GM21423 (cell line): ENCODE data around the gene NDUFS2.
"Not testable (repeated sequence)": the region's sequence is repeated elsewhere in the genome, so short reads cannot be mapped to it uniquely, and the experiment has no call there.

Experiments
- ATAC-seq: cut with Tn5 transposase; IDR thresholded peaks from one replicate; pipeline ENCODE4 v1.9.1; 2021; ENCODE audit warnings: mild to moderate bottlenecking, moderate library complexity; ENCODE audit not compliant: unreplicated experiment

NDUFS2 gene

GRCh38 chr1:161242313-161242712, 40.1 kb downstream of the NDUFS2 start:
- ATAC-seq: no peak

- no peak for ATAC-seq
Observed at GRCh38 chr1:161244888-161245287, 42.7 kb downstream of the NDUFS2 start.

GRCh38 chr1:161250100-161250499, 47.9 kb downstream of the NDUFS2 start:
- ATAC-seq: not testable (repeated sequence)

GRCh38 chr1:161250829-161251228, 48.7 kb downstream of the NDUFS2 start:
- ATAC-seq: no peak

- no peak for ATAC-seq
Observed at GRCh38 chr1:161251579-161251978, 49.4 kb downstream of the NDUFS2 start.

DNA sequence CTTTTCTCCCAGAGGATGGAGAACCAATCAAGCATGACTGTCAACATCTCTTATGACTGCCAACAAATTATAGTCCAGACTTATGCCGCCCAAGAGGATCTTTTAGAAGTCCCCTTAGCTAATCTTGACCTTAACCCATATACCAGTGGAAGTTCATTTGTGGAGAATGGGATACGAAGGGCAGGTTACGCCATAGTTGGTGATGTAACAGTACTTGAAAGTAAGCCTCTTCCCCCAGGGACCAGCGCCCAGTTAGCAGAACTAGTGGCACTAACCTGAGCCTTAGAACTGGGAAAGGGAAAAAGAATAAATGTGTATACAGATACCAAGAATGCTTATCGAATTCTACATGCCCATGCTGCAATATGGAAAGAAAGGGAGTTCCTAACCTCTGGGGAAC, 53.1 kb downstream of the NDUFS2 start:
- ATAC-seq: not testable (repeated sequence)

DNA sequence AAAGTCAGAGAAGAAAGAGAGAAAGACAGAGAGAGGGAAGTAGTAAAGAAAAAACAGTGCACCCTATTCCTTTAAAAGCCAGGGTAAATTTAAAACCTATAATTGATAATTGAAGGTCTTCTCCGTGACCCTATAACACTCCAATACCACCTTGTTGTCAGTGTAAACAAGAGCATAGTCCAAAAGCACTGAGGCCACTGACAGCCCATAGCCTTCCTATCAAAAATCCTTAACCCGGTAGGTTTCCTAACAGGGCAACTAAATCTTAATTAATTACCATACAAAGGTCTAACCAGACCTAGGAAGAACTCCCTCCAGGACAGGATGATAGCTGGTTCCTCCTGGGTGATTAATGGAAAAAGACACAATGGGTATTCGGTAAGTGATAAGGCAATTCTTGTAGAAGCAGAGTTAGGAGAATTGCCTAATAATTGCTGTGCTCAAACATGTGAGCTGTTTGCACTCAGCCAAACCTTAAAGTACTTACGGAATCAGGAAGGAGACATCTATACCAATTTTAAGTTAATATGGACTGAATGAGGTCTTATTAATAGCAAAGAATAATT, 53.9 kb downstream of the NDUFS2 start:
- not testable (repeated sequence) for ATAC-seq

- ATAC-seq: not testable (repeated sequence)
Observed at GRCh38 chr1:161257109-161257508, 54.9 kb downstream of the NDUFS2 start.

- ATAC-seq: no peak
Observed at GRCh38 chr1:161258439-161259344, 56.5 kb downstream of the NDUFS2 start, which contains the start of gene PCP4L1. Gene PCP4L1 (plus strand): TSS chr1:161258745. CDS start chr1:161258975, 230 bp downstream.

GRCh38 chr1:161259345-161259702, 57.2 kb downstream of the NDUFS2 start:
- no peak for ATAC-seq

GRCh38 chr1:161259765-161260164, 57.6 kb downstream of the NDUFS2 start:
- no peak for ATAC-seq

- ATAC-seq: no peak
Observed at GRCh38 chr1:161260376-161261260, 58.5 kb downstream of the NDUFS2 start.

DNA sequence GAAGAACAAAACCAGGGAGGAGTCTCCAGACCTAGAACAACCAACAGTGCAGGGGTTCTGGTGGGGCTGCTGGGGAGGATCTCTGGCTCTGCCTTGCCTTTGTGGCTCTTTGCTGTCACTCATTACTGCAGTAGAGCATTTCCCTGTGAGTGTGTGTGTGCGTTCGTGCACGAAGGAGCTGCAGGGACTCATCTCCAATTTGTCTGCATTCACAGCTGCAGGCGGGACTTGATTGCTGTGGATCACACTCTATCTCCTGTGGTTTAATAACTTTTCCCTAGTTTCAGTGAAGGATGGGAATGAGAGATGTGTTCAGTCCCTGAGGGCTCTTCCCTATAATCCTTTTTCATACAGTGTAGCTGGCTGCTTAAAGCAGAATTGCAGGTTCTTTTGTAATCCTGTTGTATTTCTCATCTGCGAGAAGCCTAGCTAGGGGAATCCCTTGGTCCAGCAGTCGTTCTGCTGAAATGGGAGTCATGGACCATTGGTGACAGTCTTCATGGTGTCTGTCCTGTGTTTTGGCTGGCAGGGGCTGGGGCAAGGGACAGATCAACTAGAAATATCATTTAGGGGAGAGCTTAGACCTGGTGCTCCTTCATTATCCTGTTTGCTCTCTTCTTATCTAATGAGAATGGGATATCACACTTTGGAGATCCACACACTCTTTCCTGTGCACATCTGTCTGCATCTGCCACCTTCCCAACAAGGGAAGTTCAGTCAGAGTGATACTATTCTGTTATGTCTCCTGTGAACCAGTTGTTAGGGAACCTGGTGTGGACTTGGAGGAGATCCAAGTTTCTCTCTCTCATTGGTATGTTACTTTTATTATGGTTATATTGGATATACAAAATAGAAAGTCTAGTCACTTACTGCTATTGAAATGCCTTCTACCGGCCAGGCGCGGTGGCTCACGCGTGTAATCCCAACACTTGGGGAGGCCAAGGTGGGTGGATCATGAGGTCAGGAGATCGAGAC, 59.4 kb downstream of the NDUFS2 start:
- no peak for ATAC-seq
